SK-N-SH treated with all-trans-retinoic acid at 6 μM for 48 hours (cell line): Measurements from ENCODE around the gene DBN1.

Experiments
- ARNTL ChIP-seq: fragments of 450-650 bp; formaldehyde crosslinking; IDR thresholded peaks from 2 replicates; pipeline ENCODE4 v1.5.0; 2020; ENCODE audit warnings: low read depth, mild to moderate bottlenecking, moderate library complexity, borderline replicate concordance
- BACH2 ChIP-seq: fragments of 250-450 bp; sonication (Bioruptor Pico); IDR thresholded peaks from 2 replicates; pipeline ENCODE4 v1.9.0; 2021; ENCODE audit warnings: mild to moderate bottlenecking, borderline replicate concordance
- CSDC2 ChIP-seq: fragments of 250-450 bp; sonication (Bioruptor Pico); IDR thresholded peaks from 2 replicates; pipeline ENCODE4 v1.5.0; 2020; ENCODE audit warnings: mild to moderate bottlenecking, moderate library complexity
- RARB ChIP-seq: fragments of 250-450 bp; sonication (Bioruptor Pico); IDR thresholded peaks from 2 replicates; pipeline ENCODE4 v1.8.0; 2021; ENCODE audit warnings: mild to moderate bottlenecking, moderate library complexity
- ZNF70 ChIP-seq: fragments of 450-650 bp; formaldehyde crosslinking; IDR thresholded peaks from 2 replicates; pipeline ENCODE4 v1.5.0; 2020; ENCODE audit warnings: mild to moderate bottlenecking, moderate library complexity
- TF ChIP-seq, protein P1 (sequence below): fragments of 250-450 bp; sonication (Bioruptor Pico); IDR thresholded peaks from 2 replicates; pipeline ENCODE4 v1.5.1; 2021; ENCODE audit warnings: mild to moderate bottlenecking, moderate library complexity

DNA sequence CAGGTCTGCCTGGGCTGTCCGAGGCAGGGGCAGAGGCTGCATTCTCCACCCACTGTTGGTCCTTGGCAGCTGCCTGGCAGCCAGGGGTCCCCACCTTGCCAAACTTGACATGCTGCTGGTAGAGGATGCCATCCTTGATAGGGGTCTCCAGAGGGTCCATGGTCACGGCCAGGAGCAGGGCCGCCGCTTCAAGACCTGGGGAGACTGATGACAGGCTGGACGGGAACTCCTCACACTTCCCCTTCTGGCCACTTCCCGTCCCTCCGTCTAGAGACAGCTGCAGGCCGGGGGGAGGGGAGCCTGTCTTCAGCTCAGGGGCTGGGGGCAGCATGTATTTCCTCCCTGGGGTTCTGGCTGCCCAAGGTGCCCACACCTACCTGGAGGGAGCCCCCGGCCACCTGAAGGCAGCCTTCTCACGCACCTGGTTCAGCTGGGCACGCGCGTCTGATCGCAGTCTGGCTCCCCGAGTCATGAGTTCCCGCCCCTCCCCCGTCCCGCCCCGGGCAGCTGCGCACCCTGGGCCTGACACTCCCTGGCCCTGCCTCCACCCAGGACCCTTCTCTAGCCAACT is 36.0 kb upstream of the DBN1 start, which contains the start of gene DOK3:
- TF ChIP-seq CSDC2 = no peak
- no peak for TF ChIP-seq ARNTL (CRISPR knock-in tag)
- TF ChIP-seq, protein P1, sequence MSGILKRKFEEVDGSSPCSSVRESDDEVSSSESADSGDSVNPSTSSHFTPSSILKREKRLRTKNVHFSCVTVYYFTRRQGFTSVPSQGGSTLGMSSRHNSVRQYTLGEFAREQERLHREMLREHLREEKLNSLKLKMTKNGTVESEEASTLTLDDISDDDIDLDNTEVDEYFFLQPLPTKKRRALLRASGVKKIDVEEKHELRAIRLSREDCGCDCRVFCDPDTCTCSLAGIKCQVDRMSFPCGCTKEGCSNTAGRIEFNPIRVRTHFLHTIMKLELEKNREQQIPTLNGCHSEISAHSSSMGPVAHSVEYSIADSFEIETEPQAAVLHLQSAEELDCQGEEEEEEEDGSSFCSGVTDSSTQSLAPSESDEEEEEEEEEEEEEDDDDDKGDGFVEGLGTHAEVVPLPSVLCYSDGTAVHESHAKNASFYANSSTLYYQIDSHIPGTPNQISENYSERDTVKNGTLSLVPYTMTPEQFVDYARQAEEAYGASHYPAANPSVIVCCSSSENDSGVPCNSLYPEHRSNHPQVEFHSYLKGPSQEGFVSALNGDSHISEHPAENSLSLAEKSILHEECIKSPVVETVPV (CRISPR knock-in tag) = no peak
- no peak for TF ChIP-seq ZNF70 (CRISPR knock-in tag)
- TF ChIP-seq BACH2 (CRISPR knock-in tag) = no peak
- no peak for TF ChIP-seq RARB (CRISPR knock-in tag)
